ENCODE measurements around the gene DDI2. TPM values are rescaled to one million over a fixed set of nuclear protein-coding genes. Genes with fewer than 3 reads are reported as not detected.

The DDI2 gene
- total RNA-seq, 3 donors from 2014 or later (not counting 1 experiment from before 2014, with no cell fraction given) = 27.3 to 39.8 (median 34.0) TPM

- DNase-seq = no peak
- Mint-ChIP-seq H3K36me3 (no peaks in the 10 kb centered on the region), H3K27me3 (ENCODE audit: low read depth in 2 of 2) (no peaks in the 10 kb centered on the region), H3K4me3 (peak overlapping the region; percentile 14), H3K27ac (no peak overlapping the region), H3K9me3 (no peaks in the 10 kb centered on the region), H3K4me1 (peaks cover 10 to 27% of the 10 kb centered on the region in 2 donors)
- Histone ChIP-seq H3K36me3 (ENCODE audit: control insufficient read depth, insufficient read depth, low read length) (no peaks in the 10 kb centered on the region), H3K4me1 (ENCODE audit: control insufficient read depth, insufficient read depth, low read length) (peaks cover 15% of the 10 kb centered on the region), H3K27me3 (ENCODE audit: control insufficient read depth, insufficient read depth, low read length) (no peaks in the 10 kb centered on the region), H3K4me3 (ENCODE audit: low read length) (no peak overlapping the region), H3K27ac (ENCODE audit: low read length) (no peak overlapping the region), H3K9me3 (ENCODE audit: control insufficient read depth, insufficient read depth, low read length) (no peaks in the 10 kb centered on the region)
- ATAC-seq = no peak
- TF ChIP-seq CTCF (IDR thresholded peaks at IDR 0.05) = no peak
- 89% methylated on average over 7 of the region's 7 CpGs for WGBS (ENCODE audit: insufficient coverage)
- intact Hi-C loops (cut with micrococcal nuclease) = loop anchor here (10.0 kb wide), 1 partner anchor 66 kb away; the partner anchor contains the start of gene DDI2
Observed at GRCh38 chr1:15680561-15681348, 63.5 kb downstream of the DDI2 start.

DNA sequence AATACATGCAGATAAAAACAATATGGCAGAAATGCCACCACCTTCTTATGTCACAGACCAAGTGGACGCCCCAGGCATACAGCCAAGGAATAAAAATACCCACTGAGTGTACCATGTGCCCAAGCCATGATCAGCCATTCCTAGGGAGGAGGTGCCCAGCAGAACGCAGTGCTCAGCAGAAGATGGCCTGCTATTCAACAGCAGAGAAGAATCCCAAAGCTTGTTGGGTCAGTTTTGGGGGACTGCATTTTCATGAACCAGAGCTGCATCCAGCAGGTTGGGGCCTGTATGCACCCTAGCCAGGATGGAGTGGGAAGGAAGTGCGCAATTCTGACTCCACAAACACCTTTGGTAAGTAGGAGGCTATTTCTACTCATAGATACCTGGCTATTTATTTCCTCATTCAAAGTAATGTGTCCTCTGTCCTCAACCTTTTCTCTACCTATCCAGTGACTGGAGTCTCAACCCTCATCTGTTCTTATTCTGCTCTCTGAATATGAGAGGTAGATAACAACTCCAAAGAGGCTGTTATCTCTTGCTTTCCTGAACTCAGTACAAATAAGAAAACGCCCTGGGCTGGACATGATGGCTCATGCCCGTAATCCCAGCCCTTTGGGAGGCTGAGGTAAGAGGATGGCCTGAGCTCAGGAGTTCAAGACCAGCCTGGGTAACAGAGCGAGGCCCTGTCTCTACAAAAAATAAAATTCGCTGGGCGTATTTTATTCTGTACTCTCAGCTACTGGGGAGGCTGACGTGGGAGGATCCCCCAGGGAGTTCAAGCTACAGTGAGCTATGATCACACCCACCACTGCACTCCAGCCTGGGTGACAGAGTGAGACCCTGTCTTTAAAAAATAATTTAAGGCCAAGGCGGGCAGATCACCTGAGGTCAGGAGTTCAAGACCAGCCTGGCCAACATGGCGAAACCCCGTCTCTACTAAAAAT lies 64.4 kb downstream of the DDI2 start:
- DNase-seq = no peak
- Mint-ChIP-seq H3K9me3 (no peaks in the 10 kb centered on the region), H3K4me1 (peaks cover 14 to 31% of the 10 kb centered on the region in 2 donors), H3K27ac (peak overlapping the region; percentile 72 to 89), H3K4me3 (peak overlapping the region; percentile 77), H3K36me3 (no peaks in the 10 kb centered on the region), H3K27me3 (ENCODE audit: low read depth in 2 of 2) (no peaks in the 10 kb centered on the region)
- intact Hi-C loops (cut with micrococcal nuclease) = loop anchor here (10.0 kb wide), 1 partner anchor 67 kb away; the partner anchor contains the start of gene DDI2
- TF ChIP-seq CTCF (IDR thresholded peaks at IDR 0.05) = no peak
- no peak overlapping the region for H3K4me3 ChIP-seq (ENCODE audit: low read length)
- WGBS (ENCODE audit: insufficient coverage) = 84% methylated on average over 10 of the region's 12 CpGs
- H3K27ac ChIP-seq (ENCODE audit: low read length) = peak overlapping the region; percentile 27
- H3K36me3 ChIP-seq (ENCODE audit: control insufficient read depth, insufficient read depth, low read length) = no peaks in the 10 kb centered on the region
- H3K4me1 ChIP-seq (ENCODE audit: control insufficient read depth, insufficient read depth, low read length) = peaks cover 15% of the 10 kb centered on the region
- H3K27me3 ChIP-seq (ENCODE audit: control insufficient read depth, insufficient read depth, low read length) = no peaks in the 10 kb centered on the region
- ATAC-seq = no peak
- no peaks in the 10 kb centered on the region for H3K9me3 ChIP-seq (ENCODE audit: control insufficient read depth, insufficient read depth, low read length)

DNA sequence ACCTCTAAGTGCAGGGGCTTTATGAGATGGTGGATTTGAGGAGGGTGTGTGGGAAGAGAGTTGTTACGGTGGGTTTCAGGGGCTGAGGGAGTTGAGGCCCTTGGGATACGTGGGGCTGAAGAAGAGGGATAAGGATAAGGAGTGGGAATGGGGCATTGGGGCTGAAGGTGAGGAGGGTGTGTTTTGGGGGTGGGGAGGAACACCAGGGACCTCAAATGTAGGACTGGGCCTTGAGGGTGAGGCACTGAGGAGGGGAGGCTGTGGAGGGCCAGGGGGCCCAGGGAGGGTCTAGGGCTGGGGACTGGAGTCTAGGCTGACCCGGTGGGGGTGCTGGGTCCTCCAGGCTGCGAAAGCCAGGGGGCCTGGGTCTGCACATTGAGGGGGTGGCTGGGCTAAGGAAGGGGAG lies 65.7 kb downstream of the DDI2 start:
- Mint-ChIP-seq H3K9me3 (no peaks in the 10 kb centered on the region), H3K27ac (peak overlapping the region; percentile 72 to 89), H3K36me3 (no peaks in the 10 kb centered on the region), H3K4me3 (peak overlapping the region; percentile 83), H3K4me1 (peaks cover 22 to 36% of the 10 kb centered on the region in 2 donors), H3K27me3 (ENCODE audit: low read depth in 2 of 2) (no peaks in the 10 kb centered on the region)
- no peaks in the 10 kb centered on the region for H3K36me3 ChIP-seq (ENCODE audit: control insufficient read depth, insufficient read depth, low read length)
- peaks cover 15% of the 10 kb centered on the region for H3K4me1 ChIP-seq (ENCODE audit: control insufficient read depth, insufficient read depth, low read length)
- no peak overlapping the region for H3K4me3 ChIP-seq (ENCODE audit: low read length)
- no peaks in the 10 kb centered on the region for H3K9me3 ChIP-seq (ENCODE audit: control insufficient read depth, insufficient read depth, low read length)
- no peak for ATAC-seq
- WGBS (ENCODE audit: insufficient coverage) = 95% methylated on average over 4 of the region's 4 CpGs
- no peak for TF ChIP-seq CTCF (IDR thresholded peaks at IDR 0.05)
- no peaks in the 10 kb centered on the region for H3K27me3 ChIP-seq (ENCODE audit: control insufficient read depth, insufficient read depth, low read length)
- no peak overlapping the region for H3K27ac ChIP-seq (ENCODE audit: low read length)
- DNase-seq = no peak
- intact Hi-C loops (cut with micrococcal nuclease) = loop anchor here (10.0 kb wide), 1 partner anchor 68 kb away; the partner anchor contains the start of gene DDI2
